Measurements from ENCODE around the gene GTF2F1. TPM values are rescaled to one million over a fixed set of nuclear protein-coding genes. Genes with fewer than 3 reads are reported as not detected.

GTF2F1 gene
- total and polyA plus RNA-seq, 7 experiments from 2014 or later, result 17.9 to 71.6 (median 60.4) TPM

DNA sequence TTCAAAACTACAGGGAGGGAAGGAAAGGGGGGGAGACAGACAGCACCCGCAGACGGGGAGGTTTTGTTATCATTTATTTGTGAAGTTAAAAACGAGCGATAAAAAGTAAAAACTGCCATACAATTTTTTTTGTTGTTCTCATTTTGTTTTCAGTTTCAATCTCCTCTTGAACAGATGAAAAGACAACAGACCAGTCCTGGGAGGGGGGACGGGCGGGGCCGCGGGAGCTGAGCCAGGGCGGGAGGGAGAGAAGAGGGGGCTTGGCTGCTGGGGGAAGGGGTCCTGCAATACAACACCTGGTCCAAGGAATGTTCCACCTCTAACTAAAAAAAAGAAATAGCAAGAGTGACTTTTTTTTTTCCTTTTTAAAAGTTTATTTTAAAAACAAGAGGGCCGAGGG lies 20.3 kb upstream of the GTF2F1 start:
- CTCF ChIA-PET, result no interaction called here
- Mint-ChIP-seq H3K4me1 (no peaks in the 10 kb centered on the region), H3K4me3 (no peak overlapping the region)

DNA sequence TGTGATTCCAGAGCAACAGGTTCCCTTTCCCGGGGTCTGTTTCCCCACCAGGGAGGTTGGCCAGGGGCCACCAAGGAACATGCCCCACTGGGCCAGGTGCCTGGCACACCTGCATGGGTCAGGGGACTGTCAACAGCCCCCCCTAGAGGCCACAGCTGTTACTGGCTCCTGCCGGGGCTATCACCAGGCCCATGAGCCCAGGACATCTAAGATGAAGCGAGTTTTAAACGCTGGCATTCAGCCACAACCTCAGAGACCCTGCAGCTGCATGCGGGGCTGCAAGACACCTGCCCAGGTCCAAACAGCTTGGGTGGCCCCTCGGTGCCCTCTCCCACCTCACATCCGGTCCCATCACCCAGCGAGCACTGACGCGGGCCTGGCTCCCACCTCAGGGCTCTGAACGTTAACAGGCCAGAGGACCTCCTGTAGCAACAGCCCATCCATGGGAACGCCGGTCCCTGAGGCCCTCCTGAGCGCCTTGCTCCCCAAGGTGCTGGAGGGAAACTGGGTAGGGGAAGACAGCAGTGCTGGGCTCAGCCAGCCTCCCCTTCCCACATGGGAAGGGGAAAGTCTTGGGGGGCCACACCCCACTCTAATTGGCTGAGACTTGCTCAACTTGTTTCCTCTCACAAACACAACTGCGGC lies 19.6 kb upstream of the GTF2F1 start:
- DNase-seq (peak in 6 of 9 donors; percentile 39 to 57 (median 47)), ATAC-seq (peak; percentile 79)
- Histone ChIP-seq H3K9me3 (ENCODE audit: control insufficient read depth in 2 of 3, low read length in 3 of 3) (no peaks in the 10 kb centered on the region), H3K4me1 (ENCODE audit: control insufficient read depth in 2 of 2, insufficient read depth in 2 of 2, low read length in 2 of 2) (no peaks in the 10 kb centered on the region), H3K27ac (ENCODE audit: low read depth, low read length) (no peak overlapping the region), H3K4me3 (ENCODE audit: low read length) (no peak overlapping the region), H3K36me3 (ENCODE audit: control insufficient read depth in 2 of 3, insufficient read depth in 3 of 3, low read length in 3 of 3) (peaks cover 3 to 36% (median 9%) of the 10 kb centered on the region in 3 experiments), H3K27me3 (ENCODE audit: control insufficient read depth in 2 of 2, insufficient read depth in 2 of 2, low read length in 2 of 2) (no peaks in the 10 kb centered on the region)
- H3K9me3 Mint-ChIP-seq, result no peaks in the 10 kb centered on the region
- POLR2A ChIA-PET, result interaction anchor here (0.5 to 0.6 kb wide), 2 partner anchors 118 to 433 kb away, joined by 3 to 9 read pairs; no protein-coding TSS in a partner anchor
- CTCF ChIA-PET, result interaction anchor here (0.8 kb wide), 1 partner anchor 9 kb away, joined by 3 read pairs; no protein-coding TSS in a partner anchor
- peak overlapping the region in 1 of 10 donors; percentile 20 for H3K4me3 Mint-ChIP-seq
- no peaks in the 10 kb centered on the region for H3K27me3 Mint-ChIP-seq
- H3K27ac Mint-ChIP-seq, result no peak overlapping the region
- peaks cover 0 to 9% (median 4%) of the 10 kb centered on the region in 5 donors for H3K36me3 Mint-ChIP-seq
- intact Hi-C loops (cut with micrococcal nuclease), result no loop called here
- no peaks in the 10 kb centered on the region for H3K4me1 Mint-ChIP-seq

More for the DNA sequence above, 20.3 kb upstream of the GTF2F1 start:
- DNase-seq (no peak), ATAC-seq (no peak)
- H3K27me3 ChIP-seq (ENCODE audit: control insufficient read depth in 2 of 2, insufficient read depth in 2 of 2, low read length in 2 of 2), result no peaks in the 10 kb centered on the region
- H3K9me3 ChIP-seq (ENCODE audit: control insufficient read depth in 2 of 3, low read length in 3 of 3), result no peaks in the 10 kb centered on the region
- no peaks in the 10 kb centered on the region for H3K27me3 Mint-ChIP-seq
- no peak overlapping the region for H3K27ac Mint-ChIP-seq
- POLR2A ChIA-PET, result interaction anchor here (0.5 kb wide), 1 partner anchor 434 kb away, joined by 3 read pairs; no protein-coding TSS in a partner anchor
- intact Hi-C loops (cut with micrococcal nuclease), result no loop called here
- H3K4me3 ChIP-seq (ENCODE audit: low read length), result no peak overlapping the region
- no peak overlapping the region for H3K27ac ChIP-seq (ENCODE audit: low read depth, low read length)
- no peaks in the 10 kb centered on the region for H3K4me1 ChIP-seq (ENCODE audit: control insufficient read depth in 2 of 2, insufficient read depth in 2 of 2, low read length in 2 of 2)
- H3K36me3 Mint-ChIP-seq, result peaks cover 0 to 9% (median 4%) of the 10 kb centered on the region in 5 donors
- H3K9me3 Mint-ChIP-seq, result no peaks in the 10 kb centered on the region
- H3K36me3 ChIP-seq (ENCODE audit: control insufficient read depth in 2 of 3, insufficient read depth in 3 of 3, low read length in 3 of 3), result peaks cover 11 to 43% (median 12%) of the 10 kb centered on the region in 3 experiments

DNA sequence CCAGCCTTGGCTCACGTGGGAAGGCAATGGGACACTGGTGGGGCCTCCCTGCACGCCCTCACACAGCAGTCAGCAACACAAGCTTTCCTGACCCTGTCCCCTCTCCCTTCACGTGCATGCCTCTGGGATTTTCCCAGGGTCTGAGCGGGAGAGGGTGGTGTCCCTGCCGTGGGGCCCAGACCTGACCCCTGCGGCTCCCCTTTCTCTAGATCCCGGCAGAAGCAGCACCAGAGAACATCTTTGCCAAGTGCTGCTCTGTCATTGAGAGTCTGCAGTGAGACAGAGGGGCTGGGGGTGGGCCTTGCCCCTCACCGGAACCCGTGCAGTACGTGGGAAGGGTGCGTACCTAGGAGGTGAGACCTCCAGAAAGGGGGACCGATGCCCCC lies 19.1 kb upstream of the GTF2F1 start:
- Mint-ChIP-seq H3K9me3 (no peaks in the 10 kb centered on the region), H3K27me3 (no peaks in the 10 kb centered on the region), H3K4me3 (no peak overlapping the region), H3K36me3 (peaks cover 0 to 9% (median 4%) of the 10 kb centered on the region in 5 donors), H3K27ac (no peak overlapping the region), H3K4me1 (no peaks in the 10 kb centered on the region)
- POLR2A ChIA-PET, result interaction anchor here (0.6 kb wide), 1 partner anchor 117 kb away, joined by 9 read pairs; no protein-coding TSS in a partner anchor
- H3K4me3 ChIP-seq (ENCODE audit: low read length), result no peak overlapping the region
- H3K4me1 ChIP-seq (ENCODE audit: control insufficient read depth in 2 of 2, insufficient read depth in 2 of 2, low read length in 2 of 2), result no peaks in the 10 kb centered on the region
- peaks cover 0 to 31% (median 9%) of the 10 kb centered on the region in 3 experiments for H3K36me3 ChIP-seq (ENCODE audit: control insufficient read depth in 2 of 3, insufficient read depth in 3 of 3, low read length in 3 of 3)
- intact Hi-C loops (cut with micrococcal nuclease), result no loop called here
- no peaks in the 10 kb centered on the region for H3K9me3 ChIP-seq (ENCODE audit: control insufficient read depth in 2 of 3, low read length in 3 of 3)
- no peak for ATAC-seq
- CTCF ChIA-PET, result interaction anchor here (0.8 kb wide), 1 partner anchor 9 kb away, joined by 3 read pairs; no protein-coding TSS in a partner anchor
- no peaks in the 10 kb centered on the region for H3K27me3 ChIP-seq (ENCODE audit: control insufficient read depth in 2 of 2, insufficient read depth in 2 of 2, low read length in 2 of 2)
- no peak overlapping the region for H3K27ac ChIP-seq (ENCODE audit: low read depth, low read length)
- no peak for DNase-seq

DNA sequence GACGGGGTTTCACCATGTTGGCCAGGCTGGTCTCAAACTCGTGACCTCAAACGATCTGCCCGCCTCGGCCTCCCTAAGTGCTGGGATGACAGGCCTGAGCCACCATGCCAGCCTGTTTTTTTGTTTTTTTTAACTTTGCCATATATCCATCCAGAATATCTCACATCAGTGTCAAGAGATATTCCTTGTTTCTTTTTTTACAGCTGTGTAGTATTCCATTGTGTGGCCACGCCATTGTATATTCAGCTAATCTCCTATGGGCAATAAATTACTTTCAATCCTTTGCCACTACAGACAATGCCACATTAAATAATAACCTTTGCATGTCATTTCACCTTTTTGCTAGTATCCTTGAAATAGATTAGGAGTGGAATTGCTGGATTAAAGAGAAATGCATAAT lies 16.4 kb upstream of the GTF2F1 start:
- H3K4me3 Mint-ChIP-seq, result no peak overlapping the region
- H3K9me3 Mint-ChIP-seq, result no peaks in the 10 kb centered on the region
- no peaks in the 10 kb centered on the region for H3K4me1 ChIP-seq (ENCODE audit: control insufficient read depth in 2 of 2, insufficient read depth in 2 of 2, low read length in 2 of 2)
- intact Hi-C loops (cut with micrococcal nuclease), result no loop called here
- H3K4me3 ChIP-seq (ENCODE audit: low read length), result no peak overlapping the region
- ChIA-PET POLR2A (no interaction called here), CTCF (no interaction called here)
- no peaks in the 10 kb centered on the region for H3K9me3 ChIP-seq (ENCODE audit: control insufficient read depth in 2 of 3, low read length in 3 of 3)
- H3K4me1 Mint-ChIP-seq, result no peaks in the 10 kb centered on the region
- H3K27ac ChIP-seq (ENCODE audit: low read depth, low read length), result no peak overlapping the region
- peaks cover 0 to 5% (median 4%) of the 10 kb centered on the region in 5 donors for H3K36me3 Mint-ChIP-seq
- DNase-seq (no peak), ATAC-seq (no peak)
- H3K27ac Mint-ChIP-seq, result peak overlapping the region in 1 of 9 donors; percentile 8
- no peaks in the 10 kb centered on the region for H3K27me3 Mint-ChIP-seq
- no peaks in the 10 kb centered on the region for H3K27me3 ChIP-seq (ENCODE audit: control insufficient read depth in 2 of 2, insufficient read depth in 2 of 2, low read length in 2 of 2)
- H3K36me3 ChIP-seq (ENCODE audit: control insufficient read depth in 2 of 3, insufficient read depth in 3 of 3, low read length in 3 of 3), result peaks cover 0 to 4% (median 0%) of the 10 kb centered on the region in 3 experiments

DNA sequence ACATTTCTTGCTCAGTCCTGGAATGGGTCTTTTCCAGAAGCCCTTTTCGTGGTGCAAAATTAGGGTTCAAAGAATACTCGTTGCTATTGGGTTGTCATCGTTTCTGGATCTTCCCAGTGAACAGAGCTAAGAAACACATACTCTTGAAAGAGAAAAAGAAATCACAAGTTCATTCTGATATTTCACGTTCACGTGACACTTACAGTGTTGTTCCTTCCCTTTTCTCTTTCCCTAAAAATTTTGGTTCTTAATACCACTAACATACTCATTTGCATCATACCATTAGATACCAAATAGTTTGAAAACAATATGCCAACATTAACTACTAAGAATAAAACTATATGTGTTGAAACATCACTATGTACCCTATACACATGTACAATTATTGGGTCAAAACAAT lies 13.4 kb upstream of the GTF2F1 start:
- Histone ChIP-seq H3K36me3 (ENCODE audit: control insufficient read depth in 2 of 3, insufficient read depth in 3 of 3, low read length in 3 of 3) (no peaks in the 10 kb centered on the region), H3K4me3 (ENCODE audit: low read length) (no peak overlapping the region), H3K27me3 (ENCODE audit: control insufficient read depth in 2 of 2, insufficient read depth in 2 of 2, low read length in 2 of 2) (no peaks in the 10 kb centered on the region), H3K9me3 (ENCODE audit: control insufficient read depth in 2 of 3, low read length in 3 of 3) (no peaks in the 10 kb centered on the region), H3K4me1 (ENCODE audit: control insufficient read depth in 2 of 2, insufficient read depth in 2 of 2, low read length in 2 of 2) (no peaks in the 10 kb centered on the region), H3K27ac (ENCODE audit: low read depth, low read length) (no peak overlapping the region)
- Mint-ChIP-seq H3K4me1 (no peaks in the 10 kb centered on the region), H3K36me3 (no peaks in the 10 kb centered on the region), H3K4me3 (no peak overlapping the region), H3K27ac (no peak overlapping the region), H3K27me3 (no peaks in the 10 kb centered on the region), H3K9me3 (peaks cover 0 to 1% (median 0%) of the 10 kb centered on the region in 11 donors)
- CTCF ChIA-PET, result no interaction called here
- intact Hi-C loops (cut with micrococcal nuclease), result no loop called here
- ATAC-seq, result no peak
- DNase-seq, result no peak
- POLR2A ChIA-PET, result interaction anchor here (0.6 kb wide), 1 partner anchor 76 kb away, joined by 3 read pairs; no protein-coding TSS in a partner anchor

DNA sequence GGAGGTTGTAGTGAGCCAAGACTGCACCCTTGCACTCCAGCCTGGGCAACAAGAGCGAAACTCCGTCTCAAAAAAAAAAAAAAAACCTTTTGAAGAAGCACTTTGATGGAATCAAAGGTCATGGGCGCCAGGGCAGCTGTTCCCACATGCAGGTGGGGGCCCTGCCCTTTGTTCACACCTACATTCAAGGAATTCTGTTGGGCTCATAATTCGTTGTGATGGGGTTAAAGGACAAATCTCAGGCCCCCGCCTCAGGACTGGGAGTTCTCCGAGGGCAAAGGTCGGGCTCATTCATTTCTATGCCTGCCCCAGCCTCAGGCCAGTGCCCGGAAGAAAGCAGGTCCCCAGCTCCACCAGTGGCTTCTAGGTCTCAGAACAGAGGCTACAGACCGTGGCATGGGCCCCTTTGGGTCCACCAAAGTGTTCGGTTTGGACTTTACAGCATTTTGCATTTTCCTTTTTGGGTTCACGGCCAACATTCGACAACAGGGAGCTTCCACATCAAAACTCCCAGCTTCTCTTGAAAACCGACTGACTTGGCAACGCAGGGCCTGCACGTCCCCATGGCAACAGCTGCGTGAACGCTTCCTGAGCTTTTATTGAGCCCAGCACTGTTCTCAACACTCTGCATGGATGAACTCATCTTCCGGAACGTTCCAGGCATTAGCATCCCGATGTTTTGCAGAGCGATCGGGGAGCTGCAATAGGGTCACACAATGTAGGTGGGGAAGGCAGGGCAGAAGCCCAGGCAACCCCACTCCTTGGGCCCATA lies 10.1 kb upstream of the GTF2F1 start:
- no peak overlapping the region for H3K4me3 Mint-ChIP-seq
- H3K27ac ChIP-seq (ENCODE audit: low read depth, low read length), result no peak overlapping the region
- intact Hi-C loops (cut with micrococcal nuclease), result no loop called here
- peaks cover 0 to 1% (median 0%) of the 10 kb centered on the region in 11 donors for H3K9me3 Mint-ChIP-seq
- H3K27ac Mint-ChIP-seq, result no peak overlapping the region
- DNase-seq, result no peak
- no peaks in the 10 kb centered on the region for H3K36me3 Mint-ChIP-seq
- ATAC-seq, result no peak
- no peaks in the 10 kb centered on the region for H3K27me3 ChIP-seq (ENCODE audit: control insufficient read depth in 2 of 2, insufficient read depth in 2 of 2, low read length in 2 of 2)
- H3K4me1 Mint-ChIP-seq, result no peaks in the 10 kb centered on the region
- no peaks in the 10 kb centered on the region for H3K36me3 ChIP-seq (ENCODE audit: control insufficient read depth in 2 of 3, insufficient read depth in 3 of 3, low read length in 3 of 3)
- ChIA-PET CTCF (no interaction called here), POLR2A (no interaction called here)
- no peaks in the 10 kb centered on the region for H3K4me1 ChIP-seq (ENCODE audit: control insufficient read depth in 2 of 2, insufficient read depth in 2 of 2, low read length in 2 of 2)
- H3K4me3 ChIP-seq (ENCODE audit: low read length), result no peak overlapping the region
- H3K9me3 ChIP-seq (ENCODE audit: control insufficient read depth in 2 of 3, low read length in 3 of 3), result no peaks in the 10 kb centered on the region
- H3K27me3 Mint-ChIP-seq, result no peaks in the 10 kb centered on the region
